Stimulated activated CD4-positive, alpha-beta T cell treated with anti-CD3 and anti-CD28 coated beads, Interleukin-12 subunit alpha, Interleukin-12 subunit beta, amount 100 ng/mL, for 24 hours (primary cell): ENCODE measurements around the gene MYADML2.
A peak's percentile ranks its signal among the peaks of the same experiment; 100 is the strongest.

Experiments used
- DNase-seq, 2 experiments: peaks; one replicate each; pipeline ENCODE4 v3.0.0-alpha.2; 2020; ENCODE audit warnings: low read depth in 2 of 2

The MYADML2 gene

GRCh38 chr17:81912441-81913309 is 34.4 kb downstream of the MYADML2 start:
- DNase-seq: no peak

- DNase-seq: no peak
Observed at GRCh38 chr17:81911969-81912368, 35.1 kb downstream of the MYADML2 start.

GRCh38 chr17:81911277-81911961 is 35.6 kb downstream of the MYADML2 start, which contains the start of gene PCYT2:
Gene PCYT2, minus strand, starts transcription at chr17:81911399. Its CDS starts 44 bp downstream, at chr17:81911355.
- peak; percentile 86 to 89 for DNase-seq

GRCh38 chr17:81910840-81911276 is 36.2 kb downstream of the MYADML2 start:
- no peak for DNase-seq

- no peak for DNase-seq
Observed at GRCh38 chr17:81909966-81910839, 36.8 kb downstream of the MYADML2 start.

- DNase-seq: no peak
Observed at GRCh38 chr17:81909231-81909630, 37.8 kb downstream of the MYADML2 start.

GRCh38 chr17:81908793-81909192 is 38.2 kb downstream of the MYADML2 start:
- DNase-seq: no peak

- DNase-seq: no peak
Observed at GRCh38 chr17:81907219-81908145, 39.6 kb downstream of the MYADML2 start.

- DNase-seq: no peak
Observed at GRCh38 chr17:81906476-81907218, 40.4 kb downstream of the MYADML2 start.

GRCh38 chr17:81905993-81906392 is 41.0 kb downstream of the MYADML2 start:
- DNase-seq: no peak

- no peak for DNase-seq
Observed at GRCh38 chr17:81905424-81905875, 41.6 kb downstream of the MYADML2 start.

GRCh38 chr17:81904600-81905423 is 42.2 kb downstream of the MYADML2 start:
- DNase-seq: no peak

- no peak for DNase-seq
Observed at GRCh38 chr17:81903896-81904599, 43.0 kb downstream of the MYADML2 start.

- no peak for DNase-seq
Observed at GRCh38 chr17:81903415-81903831, 43.6 kb downstream of the MYADML2 start.

GRCh38 chr17:81902653-81903414 is 44.2 kb downstream of the MYADML2 start:
- no peak for DNase-seq

GRCh38 chr17:81902023-81902652 is 44.9 kb downstream of the MYADML2 start, which contains the start of gene NPB:
Gene NPB, plus strand, starts transcription at chr17:81902238. Its CDS starts 40 bp downstream, at chr17:81902278.
- no peak for DNase-seq
